ENCODE results near the gene LIPC. TPM values are rescaled to one million over a fixed set of nuclear protein-coding genes. Genes with fewer than 3 reads are reported as not detected.

The LIPC gene
- total and polyA plus RNA-seq, 3 donors from 2014 or later: 0.12 to 0.37 TPM; not detected in 1

- intact Hi-C loops (cut with DNase I; ENCODE audit: low total_unique reads): no loop called here
- no peak overlapping the region for H3K4me3 ChIP-seq
- peak; percentile 45 for DNase-seq
- no peaks in the 10 kb centered on the region for H3K36me3 ChIP-seq (ENCODE audit: low read depth, missing control alignments)
- no peaks in the 10 kb centered on the region for H3K27me3 ChIP-seq
- H3K4me1 ChIP-seq: peaks cover 18% of the 10 kb centered on the region
- 79 to 85% methylated on average over 13 of the region's 13 CpGs for WGBS, 2 donors
- TF ChIP-seq CTCF (IDR thresholded peaks at IDR 0.05): no peak
- no peak for TF ChIP-seq POLR2A (IDR thresholded peaks at IDR 0.05)
- H3K9me3 ChIP-seq: no peaks in the 10 kb centered on the region
- no peak overlapping the region for H3K27ac ChIP-seq
Measured at GRCh38 chr15:58521293-58521991, 89.7 kb downstream of the LIPC start.

- Histone ChIP-seq H3K4me3 (no peak overlapping the region), H3K36me3 (ENCODE audit: low read depth, missing control alignments) (no peaks in the 10 kb centered on the region), H3K27me3 (no peaks in the 10 kb centered on the region), H3K9me3 (no peaks in the 10 kb centered on the region), H3K4me1 (peaks cover 20% of the 10 kb centered on the region), H3K27ac (no peak overlapping the region)
- intact Hi-C loops (cut with DNase I; ENCODE audit: low total_unique reads): no loop called here
- 87 to 91% methylated on average over 9 of the region's 9 CpGs for WGBS, 2 donors
- TF ChIP-seq POLR2A (IDR thresholded peaks at IDR 0.05) (no peak), CTCF (IDR thresholded peaks at IDR 0.05) (no peak)
- no peak for DNase-seq
Measured at GRCh38 chr15:58522391-58522790, 90.6 kb downstream of the LIPC start.

GRCh38 chr15:58522865-58523264, 91.1 kb downstream of the LIPC start:
- H3K9me3 ChIP-seq: no peaks in the 10 kb centered on the region
- 88 to 89% methylated on average over 9 of the region's 9 CpGs for WGBS, 2 donors

GRCh38 chr15:58523634-58524033, 91.8 kb downstream of the LIPC start:
- DNase-seq: peak; percentile 79
- Histone ChIP-seq H3K9me3 (no peaks in the 10 kb centered on the region), H3K4me3 (no peak overlapping the region), H3K27me3 (no peaks in the 10 kb centered on the region), H3K27ac (peak overlapping the region in 1 of 2 donors; percentile 54), H3K4me1 (peaks cover 31% of the 10 kb centered on the region), H3K36me3 (ENCODE audit: low read depth, missing control alignments) (no peaks in the 10 kb centered on the region)
- TF ChIP-seq CTCF (IDR thresholded peaks at IDR 0.05) (no peak), POLR2A (IDR thresholded peaks at IDR 0.05) (no peak)
- 46 to 52% methylated on average over 5 of the region's 5 CpGs for WGBS, 2 donors
- intact Hi-C loops (cut with DNase I; ENCODE audit: low total_unique reads): no loop called here

More at GRCh38 chr15:58522865-58523264, 91.1 kb downstream of the LIPC start:
- no peaks in the 10 kb centered on the region for H3K27me3 ChIP-seq
- no peaks in the 10 kb centered on the region for H3K36me3 ChIP-seq (ENCODE audit: low read depth, missing control alignments)
- H3K27ac ChIP-seq: no peak overlapping the region
- TF ChIP-seq CTCF (IDR thresholded peaks at IDR 0.05): no peak
- no peak for TF ChIP-seq POLR2A (IDR thresholded peaks at IDR 0.05)
- no peak overlapping the region for H3K4me3 ChIP-seq
- intact Hi-C loops (cut with DNase I; ENCODE audit: low total_unique reads): no loop called here
- H3K4me1 ChIP-seq: peaks cover 25% of the 10 kb centered on the region
- DNase-seq: no peak

GRCh38 chr15:58524247-58524646, 92.5 kb downstream of the LIPC start:
- DNase-seq: no peak
- intact Hi-C loops (cut with DNase I; ENCODE audit: low total_unique reads): no loop called here
- WGBS, 2 donors: 30 to 40% methylated on average over 2 of the region's 2 CpGs
- TF ChIP-seq POLR2A (IDR thresholded peaks at IDR 0.05) (no peak), CTCF (IDR thresholded peaks at IDR 0.05) (no peak)
- Histone ChIP-seq H3K4me1 (peaks cover 37% of the 10 kb centered on the region), H3K4me3 (no peak overlapping the region), H3K36me3 (ENCODE audit: low read depth, missing control alignments) (no peaks in the 10 kb centered on the region), H3K27me3 (no peaks in the 10 kb centered on the region), H3K27ac (peak overlapping the region in 1 of 2 donors; percentile 41), H3K9me3 (no peaks in the 10 kb centered on the region)

All from testis (tissue), 3 donors.